PC-3 (cell line): ENCODE measurements around the gene OR5H14. TPM values are rescaled to one million over a fixed set of nuclear protein-coding genes. Genes with fewer than 3 reads are reported as not detected.

Experiments used
- ATAC-seq: fragments of 200-7000 bp; cut with Tn5 transposase; 2 replicates; pipeline ENCODE4 v1.9.1; 2020; ENCODE audit warnings: mild to moderate bottlenecking, moderate library complexity
- BruUV-seq: library from RNA; stranded (reverse); fragments of 400-500 nt; replicated peaks from 2 replicates; lab custom pipeline; 2021; lab: Mats Ljungman, UMichigan
- CTCF ChIA-PET: fragments of 300-600 bp; sonication (Branson Sonifier 250); formaldehyde crosslinking; loops from one replicate; lab custom pipeline; 2022; ENCODE audit warnings: antibody characterized with exemption; lab: Charles Lee
- POLR2A ChIA-PET: fragments of 300-600 bp; sonication (Branson Sonifier 250); formaldehyde crosslinking; loops from one replicate; lab custom pipeline; 2022; ENCODE audit warnings: antibody characterized with exemption; ENCODE audit not compliant: unreplicated experiment; lab: Charles Lee
- DNase-seq: peaks from one replicate; pipeline ENCODE4 v3.0.0-alpha.2; 2015
- H2AFZ ChIP-seq: fragments of 300-600 bp; sonication (generic); 2 replicates; pipeline ENCODE4 v1.6.0; 2016; ENCODE audit warnings: antibody characterized with exemption, low read length
- H3F3A ChIP-seq: fragments of 300-600 bp; sonication (generic); one replicate; pipeline ENCODE4 v1.6.0; 2017; ENCODE audit warnings: antibody characterized with exemption, low read length, control low read depth, mild to moderate bottlenecking; ENCODE audit not compliant: unreplicated experiment
- H3K27ac ChIP-seq: fragments of 300-600 bp; sonication (generic); 2 replicates; pipeline ENCODE4 v1.5.1; 2016; ENCODE audit warnings: mild to moderate bottlenecking, low read length
- H3K27me3 ChIP-seq: fragments of 300-600 bp; sonication (generic); 2 replicates; pipeline ENCODE4 v1.6.1; 2016; ENCODE audit warnings: low read length, mixed read lengths
- H3K36me3 ChIP-seq: fragments of 300-600 bp; sonication (generic); 2 replicates; pipeline ENCODE4 v1.6.1; 2016; ENCODE audit warnings: low read depth, mixed run types, low read length, mixed read lengths
- H3K4me1 ChIP-seq: fragments of 300-600 bp; sonication (generic); 2 replicates; pipeline ENCODE4 v1.5.1; 2016; ENCODE audit warnings: low read length; ENCODE audit not compliant: insufficient read depth
- H3K4me2 ChIP-seq: fragments of 300-600 bp; sonication (generic); 2 replicates; pipeline ENCODE4 v1.6.0; 2016; ENCODE audit warnings: low read length
- H3K4me3 ChIP-seq: fragments of 300-600 bp; sonication (generic); 2 replicates; pipeline ENCODE4 v1.5.1; 2016; ENCODE audit warnings: mild to moderate bottlenecking, low read length, mixed read lengths
- H3K79me2 ChIP-seq: fragments of 300-600 bp; sonication (generic); 2 replicates; pipeline ENCODE4 v1.6.1; 2017; ENCODE audit warnings: low read length, mixed read lengths
- H3K9ac ChIP-seq: fragments of 300-600 bp; sonication (generic); 2 replicates; pipeline ENCODE4 v1.6.0; 2016; ENCODE audit warnings: mild to moderate bottlenecking, low read length
- H3K9me2 ChIP-seq: fragments of 300-600 bp; sonication (generic); replicated peaks from 2 replicates; pipeline ENCODE4 v1.6.1; 2016; ENCODE audit warnings: mixed run types, low read length, mixed read lengths
- H3K9me3 ChIP-seq: fragments of 300-600 bp; sonication (generic); 2 replicates; pipeline ENCODE4 v1.6.1; 2016; ENCODE audit warnings: low read length, mixed read lengths
- H4K20me1 ChIP-seq: fragments of 300-600 bp; sonication (generic); 2 replicates; pipeline ENCODE4 v1.6.1; 2016; ENCODE audit warnings: low read length, mixed read lengths
- CTCF ChIP-seq: fragments of 300-600 bp; sonication (generic); conservative IDR thresholded peaks from 2 replicates; pipeline ENCODE4 v1.5.1; 2017; ENCODE audit warnings: antibody characterized with exemption, low read depth, mild to moderate bottlenecking, low read length
- EZH2 ChIP-seq: fragments of 300-600 bp; sonication (generic); IDR thresholded peaks from one replicate; pipeline ENCODE4 v1.6.1; 2017; ENCODE audit warnings: antibody characterized with exemption, mild to moderate bottlenecking, low read length; ENCODE audit not compliant: unreplicated experiment
- EZH2phosphoT487 ChIP-seq: fragments of 300-600 bp; sonication (generic); IDR thresholded peaks from 2 replicates; pipeline ENCODE4 v1.6.1; 2018; ENCODE audit warnings: mild to moderate bottlenecking, antibody characterized with exemption, low read length, borderline replicate concordance
- intact Hi-C: fragments of 100-400 bp; cut with micrococcal nuclease; formaldehyde crosslinking; loops from 2 replicates; pipeline ENCODE4 v1.9.0; 2023
- total RNA-seq: library from RNA; depleted of rRNA; stranded (reverse); fragments of >200 nt; gene quantifications from 2 replicates; pipeline ENCODE4 v1.2.3, GENCODE V29; 2014

OR5H14 gene
- total RNA-seq, 1 experiment from 2014 or later: not detected

GRCh38 chr3:98171071-98171470 lies 23.8 kb downstream of the OR5H14 start:
- no peak overlapping the region for H3K4me2 ChIP-seq
- H4K20me1 ChIP-seq: no peaks in the 10 kb centered on the region
- H3K9ac ChIP-seq: no peak overlapping the region
- H3K9me3 ChIP-seq: no peaks in the 10 kb centered on the region
- H2AFZ ChIP-seq: no peak overlapping the region
- no peak overlapping the region for H3K27ac ChIP-seq
- intact Hi-C loops: no loop called here
- ATAC-seq: no peak
- H3K27me3 ChIP-seq: peaks cover 25% of the 10 kb centered on the region; the same call in 1 of the 2 replicates
- no peaks in the 10 kb centered on the region for H3K79me2 ChIP-seq
- no peak overlapping the region for H3K4me3 ChIP-seq
- no peak for DNase-seq
- TF ChIP-seq EZH2: no peak
- TF ChIP-seq CTCF: no peak
- TF ChIP-seq EZH2phosphoT487: no peak
- ChIA-PET CTCF (no interaction called here), POLR2A (no interaction called here)
- no peaks in the 10 kb centered on the region for H3F3A ChIP-seq
- H3K36me3 ChIP-seq: no peaks in the 10 kb centered on the region
- no peaks in the 10 kb centered on the region for H3K4me1 ChIP-seq
- no TSS peak for BruUV-seq
- no peaks in the 10 kb centered on the region for H3K9me2 ChIP-seq

- intact Hi-C loops: no loop called here
- Histone ChIP-seq H2AFZ (peak overlapping the region; percentile 49; the same call in 1 of the 2 replicates), H3K4me2 (no peak overlapping the region), H3K27me3 (peaks cover 13% of the 10 kb centered on the region; the same call in 1 of the 2 replicates), H3K79me2 (no peaks in the 10 kb centered on the region), H3K36me3 (no peaks in the 10 kb centered on the region), H3K4me1 (no peaks in the 10 kb centered on the region), H3F3A (no peaks in the 10 kb centered on the region), H3K9me3 (no peaks in the 10 kb centered on the region), H3K4me3 (no peak overlapping the region), H4K20me1 (no peaks in the 10 kb centered on the region), H3K27ac (no peak overlapping the region), H3K9ac (no peak overlapping the region), H3K9me2 (no peaks in the 10 kb centered on the region)
- CTCF ChIA-PET: no interaction called here
- POLR2A ChIA-PET: no interaction called here
- no TSS peak for BruUV-seq
- TF ChIP-seq CTCF (no peak), EZH2 (no peak), EZH2phosphoT487 (no peak)
- ATAC-seq (no peak), DNase-seq (peak; percentile 4)
Measured at GRCh38 chr3:98172621-98173020, 25.3 kb downstream of the OR5H14 start.

- no peak for DNase-seq
- no peaks in the 10 kb centered on the region for H4K20me1 ChIP-seq
- H3K9ac ChIP-seq: no peak overlapping the region
- no peak for TF ChIP-seq EZH2
- TF ChIP-seq CTCF: no peak
- TF ChIP-seq EZH2phosphoT487: no peak
- H3K4me2 ChIP-seq: no peak overlapping the region
- no peaks in the 10 kb centered on the region for H3K9me3 ChIP-seq
- H3K4me1 ChIP-seq: no peaks in the 10 kb centered on the region
- no peak for ATAC-seq
- BruUV-seq: no TSS peak
- no peaks in the 10 kb centered on the region for H3K79me2 ChIP-seq
- H3K36me3 ChIP-seq: no peaks in the 10 kb centered on the region
- H3F3A ChIP-seq: no peaks in the 10 kb centered on the region
- no peaks in the 10 kb centered on the region for H3K27me3 ChIP-seq
- H3K9me2 ChIP-seq: 0 out of 2 replicates have a peak, but pooled peaks cover 3% of the 10 kb centered on the region
- CTCF ChIA-PET: no interaction called here
- H3K27ac ChIP-seq: no peak overlapping the region
- intact Hi-C loops: no loop called here
- no peak overlapping the region for H3K4me3 ChIP-seq
- H2AFZ ChIP-seq: no peak overlapping the region
- POLR2A ChIA-PET: no interaction called here
Measured at GRCh38 chr3:98180319-98180890, 33.1 kb downstream of the OR5H14 start.
